ENCODE measurements around the gene PANK4.
A peak's percentile ranks its signal among the peaks of the same experiment; 100 is the strongest.

PANK4 gene

DNA sequence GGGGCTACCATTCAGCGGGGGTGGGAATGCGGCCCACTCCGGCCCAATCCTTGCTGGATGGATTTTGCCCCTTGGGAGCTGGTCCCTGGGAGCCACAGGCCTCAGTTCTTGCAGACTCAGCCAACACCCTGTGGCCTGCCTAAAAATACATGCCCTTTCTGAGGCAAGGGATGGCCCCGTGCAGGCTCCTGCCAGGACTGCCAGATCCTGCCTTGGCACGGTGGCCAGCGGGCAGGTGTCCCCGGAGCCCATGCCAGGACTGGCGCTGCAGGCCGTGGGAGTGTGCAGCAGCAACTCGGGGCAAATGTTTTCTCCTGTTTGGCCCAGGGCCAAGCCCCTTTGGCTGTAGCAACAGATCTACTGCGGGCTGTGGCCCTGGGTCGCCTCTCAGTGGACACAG is 1.6 kb upstream of the PANK4 start:
- DNase-seq: no peak

DNA sequence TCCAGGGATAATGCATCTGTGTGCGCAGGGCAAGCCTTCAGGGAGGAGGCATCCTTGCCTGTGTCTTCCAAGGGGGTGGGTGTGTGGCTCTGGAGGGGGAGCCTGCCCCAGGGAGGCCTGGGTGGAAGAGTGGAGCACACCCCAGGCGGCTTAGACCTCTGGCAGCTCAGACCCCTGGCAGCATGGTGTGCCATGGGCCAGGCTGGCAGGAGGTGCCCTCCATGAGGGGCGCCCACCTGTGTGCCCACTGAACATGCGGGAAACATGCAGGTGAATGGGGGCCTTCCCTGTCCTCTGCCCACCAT is 1.1 kb upstream of the PANK4 start:
- DNase-seq: no peak

DNA sequence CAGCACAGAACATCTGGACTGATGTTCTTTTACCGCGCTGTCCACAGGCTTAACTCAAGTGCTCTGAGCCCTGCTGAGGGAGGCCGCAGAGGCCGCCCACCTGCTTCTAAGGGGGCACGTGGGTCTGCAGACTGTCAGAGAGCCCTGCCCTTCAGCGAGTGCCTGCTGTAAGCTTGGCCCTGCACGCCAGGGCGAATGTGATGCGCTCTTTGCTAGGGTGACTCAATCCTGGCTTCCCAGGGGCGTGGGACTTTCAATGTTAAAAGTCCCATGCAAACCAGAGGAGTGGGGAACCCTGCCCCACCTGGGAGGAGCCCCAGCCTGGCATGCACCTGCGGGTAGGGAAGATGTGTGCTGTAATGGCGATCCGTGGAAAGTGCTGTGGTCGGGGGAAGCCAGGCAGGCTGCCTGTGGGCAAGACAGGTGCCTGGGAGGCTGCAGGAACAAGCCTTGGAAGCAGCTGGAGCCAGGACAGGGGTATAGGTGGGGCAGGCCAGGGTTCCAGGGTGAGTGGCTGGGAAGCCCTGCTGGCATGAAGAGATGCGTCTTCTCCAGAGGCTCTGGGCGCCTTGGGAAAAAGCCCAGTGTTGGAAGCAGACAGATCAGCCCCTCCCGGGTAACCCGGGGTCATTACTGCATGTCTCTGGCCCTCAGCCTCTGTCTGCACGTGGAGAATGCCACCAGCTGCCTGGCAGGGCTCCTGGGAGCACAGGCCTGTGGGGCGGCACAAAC is 594 bp upstream of the PANK4 start:
- DNase-seq: peak; percentile 78

DNA sequence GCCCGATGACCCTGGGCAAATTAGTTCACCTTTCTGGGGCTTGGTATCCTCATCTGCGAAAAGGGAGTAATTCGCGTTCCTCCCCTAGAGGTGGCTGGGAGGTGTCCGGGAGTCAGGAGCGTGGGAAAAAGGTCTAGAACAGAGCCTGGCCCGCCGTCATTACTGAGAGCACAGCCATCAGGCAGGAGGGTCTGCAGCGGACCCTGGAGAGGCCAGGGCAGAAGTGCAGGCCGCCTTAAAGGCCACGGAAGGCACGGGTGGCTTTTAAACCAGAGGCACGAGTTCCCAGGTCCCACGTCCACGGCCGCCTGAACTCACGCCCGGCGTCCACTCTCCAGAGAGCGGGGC is 850 bp downstream of the PANK4 start:
- no peak for DNase-seq

DNA sequence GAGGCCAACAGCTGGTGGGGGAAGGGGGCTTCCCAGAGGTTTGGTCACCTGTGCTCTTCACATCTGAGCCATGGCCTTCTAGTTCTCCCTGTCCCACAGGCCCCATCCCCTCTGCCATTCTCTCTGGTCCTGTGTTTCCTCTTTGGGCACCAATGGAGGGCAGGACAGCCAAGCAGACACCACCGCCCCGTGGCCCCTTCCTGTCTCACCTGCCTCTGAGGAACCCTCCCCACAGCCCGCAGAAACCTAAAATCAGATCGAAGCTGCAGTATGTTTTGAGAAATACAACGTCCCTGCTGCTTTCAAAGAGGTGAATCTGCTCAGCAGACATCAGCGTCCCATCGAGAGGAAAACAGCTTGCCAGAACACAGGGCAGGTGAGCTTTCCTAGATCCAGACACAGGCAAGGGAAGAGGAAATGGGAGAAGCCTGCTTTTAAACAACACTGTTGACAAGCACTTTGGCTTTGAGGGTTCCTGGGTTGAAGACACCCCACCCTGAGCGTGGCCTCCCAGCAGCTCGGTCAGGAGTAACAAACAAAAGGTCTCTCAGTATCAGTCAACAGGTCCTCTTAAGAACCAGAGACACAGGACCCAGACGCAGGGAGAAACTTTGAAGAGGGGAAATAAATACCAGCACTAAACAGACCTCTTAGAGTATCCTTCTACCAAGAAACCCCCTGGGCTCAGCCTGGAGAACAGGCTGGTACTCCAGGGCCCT is 2.3 kb downstream of the PANK4 start:
- peak; percentile 58 for DNase-seq

DNA sequence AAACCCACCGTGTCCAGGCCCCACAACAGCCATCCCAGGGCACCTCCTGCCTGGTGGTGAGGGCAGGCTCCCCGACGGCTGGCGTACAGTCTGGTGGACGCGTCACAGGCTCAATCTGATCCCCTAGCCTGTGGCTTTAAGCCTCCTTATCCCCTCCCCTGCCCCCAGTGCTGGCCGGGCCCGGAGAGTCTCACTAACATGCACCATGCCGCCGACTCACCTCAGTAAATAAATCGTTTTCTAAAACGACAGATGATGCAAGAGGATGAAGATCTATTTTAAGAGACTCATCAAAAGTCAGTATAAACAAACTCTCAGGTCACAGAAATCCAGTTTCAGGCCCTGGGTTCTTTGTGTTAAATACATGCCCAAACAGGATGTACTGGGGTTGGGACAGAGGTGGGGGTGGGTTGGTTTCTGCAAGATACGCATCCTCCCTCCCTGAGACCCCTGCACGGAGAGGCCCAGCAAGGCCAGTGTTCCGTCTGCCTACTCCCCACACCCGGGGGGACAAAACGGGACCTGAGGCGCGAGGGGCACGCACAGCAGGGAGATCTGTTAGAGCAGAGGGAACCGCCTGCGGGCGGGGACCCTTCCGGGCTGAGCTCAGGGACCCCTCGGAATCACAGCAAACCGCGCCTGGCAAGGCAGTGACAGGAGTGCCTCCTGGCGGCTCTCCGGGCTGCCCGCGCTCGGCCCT is 3.1 kb downstream of the PANK4 start:
- DNase-seq: peak; percentile 59

DNA sequence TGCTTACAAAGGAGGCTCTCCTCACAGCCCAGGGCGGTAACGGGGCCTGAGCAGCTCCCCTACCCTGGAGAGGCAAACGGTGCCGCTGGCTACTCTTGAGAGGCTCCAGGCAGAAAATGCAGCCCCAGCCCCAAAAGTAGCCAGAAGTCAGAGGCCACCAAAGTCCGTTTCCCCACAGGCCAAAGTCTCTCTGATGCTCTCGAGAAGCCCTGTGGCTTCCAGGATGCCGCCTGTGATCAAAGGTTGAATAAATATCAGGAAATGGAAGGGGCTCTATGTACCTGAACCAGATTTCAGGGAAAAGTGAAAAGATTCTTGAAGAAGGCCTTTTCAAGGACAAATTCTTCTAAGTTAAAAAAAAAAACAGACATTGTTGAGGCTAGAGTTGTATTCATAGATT is 4.2 kb downstream of the PANK4 start:
- no peak for DNase-seq

DNA sequence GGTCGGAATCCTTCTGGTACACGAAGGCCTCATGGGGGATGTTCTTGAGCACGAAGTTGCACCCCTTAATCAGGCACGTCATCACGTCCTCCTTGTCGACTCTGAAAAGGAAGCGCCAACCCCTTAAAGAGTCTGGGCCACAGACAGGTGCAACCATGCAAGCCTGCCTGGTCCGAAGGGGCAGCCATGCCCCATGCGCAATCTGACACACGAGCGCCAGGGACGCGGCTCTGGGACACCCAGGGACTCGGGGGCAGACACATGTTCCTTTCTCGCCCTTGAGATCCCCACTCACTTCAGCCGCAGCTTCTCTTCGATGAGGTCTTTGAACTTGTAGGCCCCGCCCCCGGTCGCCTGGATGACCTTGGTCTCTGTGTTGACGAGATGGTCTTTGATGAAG is 5.6 kb downstream of the PANK4 start:
- DNase-seq: no peak

DNA sequence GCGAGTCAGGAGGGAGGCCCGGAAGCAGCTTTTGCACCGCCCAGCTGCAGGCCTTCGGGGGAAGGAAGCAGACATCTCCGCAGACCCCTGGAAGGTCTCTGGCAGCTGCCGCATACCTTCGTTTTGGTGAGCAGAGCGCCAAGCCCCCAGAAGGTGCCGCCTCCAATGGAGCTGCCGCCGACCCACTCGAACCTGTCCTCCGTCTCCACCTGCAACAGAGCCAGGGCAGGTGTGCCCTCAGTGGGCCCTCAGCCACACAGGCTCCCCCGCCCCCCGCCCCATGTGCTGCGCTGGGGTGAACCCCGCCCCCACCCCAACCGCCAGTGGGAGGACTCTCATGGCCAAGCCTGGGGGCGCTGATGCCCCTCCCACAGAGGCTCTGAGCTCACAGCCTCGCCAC is 6.2 kb downstream of the PANK4 start:
- no peak for DNase-seq

DNA sequence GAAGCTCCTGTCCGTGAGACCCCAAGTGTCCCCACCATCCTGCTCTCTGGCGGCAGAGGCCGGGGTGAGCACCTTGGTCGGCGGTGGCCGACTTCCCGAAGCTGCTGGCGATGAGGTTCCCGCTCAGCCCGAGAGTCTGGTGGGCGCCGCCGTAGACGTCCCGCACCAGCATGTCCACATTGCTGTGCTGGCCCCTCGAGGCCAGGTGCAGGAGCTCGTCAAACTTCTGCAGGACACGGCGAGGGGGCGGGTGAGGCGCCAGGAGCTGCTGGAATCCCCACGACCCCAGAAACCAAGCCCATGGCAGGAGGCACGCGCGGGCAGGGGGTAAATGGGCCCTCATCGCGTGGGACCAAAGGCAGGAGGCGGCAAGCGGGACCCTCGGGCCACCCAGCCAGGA is 6.7 kb downstream of the PANK4 start:
- no peak for DNase-seq

DNA sequence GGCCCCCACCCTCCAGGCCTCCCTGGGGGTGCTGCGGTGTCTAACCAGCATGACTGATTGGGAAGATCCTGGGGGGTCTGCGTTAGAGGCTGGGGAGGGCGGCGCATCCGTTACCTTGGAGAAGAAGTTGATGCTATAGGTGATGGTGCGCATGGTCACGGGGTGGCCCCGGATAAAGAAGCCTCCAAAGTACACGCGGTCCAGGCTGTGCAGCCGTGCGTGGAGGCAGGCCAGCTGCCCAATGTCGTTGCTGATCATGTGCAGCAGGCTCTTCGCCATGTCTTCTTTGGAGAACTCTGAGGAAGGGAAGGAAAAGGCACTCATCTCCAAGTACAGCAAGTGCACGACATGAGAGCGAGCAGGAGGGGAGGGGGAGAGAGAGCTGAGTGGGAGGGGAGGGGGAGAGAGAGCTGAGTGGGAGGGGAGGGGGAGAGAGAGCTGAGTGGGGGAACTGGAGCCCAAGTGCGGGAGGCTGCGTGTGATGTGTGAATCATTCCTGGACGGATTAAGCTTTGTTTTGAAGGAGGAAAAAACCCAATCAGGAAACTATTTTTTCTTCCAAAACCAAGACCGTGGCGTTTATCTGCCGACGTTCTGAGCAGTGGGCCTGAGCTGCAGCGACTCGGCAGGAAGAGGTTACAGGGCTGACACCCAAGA is 7.2 kb downstream of the PANK4 start:
- no peak for DNase-seq

DNA sequence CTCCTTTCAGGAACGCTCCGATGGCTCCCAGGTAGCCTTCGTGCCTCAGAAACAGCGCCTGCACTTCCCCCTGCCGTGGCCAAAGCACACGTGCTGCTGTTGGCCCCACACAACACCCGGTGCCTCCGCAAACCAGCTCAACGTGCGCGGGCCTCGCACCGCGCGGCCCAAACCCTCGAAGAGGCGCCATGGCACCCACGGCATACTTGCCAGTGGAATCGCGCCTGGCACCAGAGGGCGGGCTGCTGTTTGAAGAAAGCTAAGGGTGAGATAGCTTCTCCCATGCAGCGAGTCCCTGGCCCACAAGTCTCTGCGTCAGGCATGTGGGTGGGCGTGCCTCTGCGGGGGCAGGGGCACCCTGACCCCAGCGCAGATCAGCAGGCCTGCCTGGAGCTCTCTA is 7.9 kb downstream of the PANK4 start:
- DNase-seq: no peak

DNA sequence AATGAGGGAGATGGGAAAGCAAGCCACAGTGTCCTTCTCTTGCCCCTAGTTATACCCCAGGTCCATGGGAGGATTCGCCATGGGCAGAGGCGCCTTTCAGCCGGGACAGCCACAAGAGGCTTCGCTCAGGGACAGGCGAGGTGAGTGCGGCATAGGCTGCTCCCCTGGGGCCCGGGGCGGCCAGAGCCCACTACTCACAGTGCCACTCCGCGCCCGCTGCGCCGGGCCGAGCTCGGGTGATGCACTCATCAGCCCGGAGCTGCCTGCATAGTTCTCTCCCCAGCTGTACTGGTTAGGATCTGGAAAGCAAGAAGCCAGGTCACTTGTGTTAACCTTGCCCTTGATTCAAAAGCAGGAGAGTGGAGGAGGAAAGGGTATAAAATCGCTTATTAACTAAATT is 8.4 kb downstream of the PANK4 start:
- DNase-seq: no peak

DNA sequence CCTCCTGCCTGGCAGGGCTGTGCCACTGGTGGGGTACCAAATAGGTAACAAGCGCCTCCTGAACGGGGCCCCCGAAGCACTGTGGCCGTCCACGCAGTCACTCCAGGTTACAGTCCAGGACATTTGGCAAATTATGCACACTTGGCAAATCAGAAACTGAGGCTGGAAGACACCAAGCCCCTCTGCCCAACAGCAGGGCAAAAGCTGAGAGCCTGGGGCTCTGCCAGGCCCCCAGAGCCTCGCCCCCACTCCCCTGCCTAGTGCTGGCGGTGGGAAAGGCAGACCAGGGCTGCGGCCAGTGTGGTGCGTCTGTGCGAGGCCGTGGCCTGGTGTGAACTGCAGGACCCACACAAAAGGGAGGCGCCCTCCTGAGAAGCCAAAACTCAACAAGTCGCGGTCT is 9.4 kb downstream of the PANK4 start:
- DNase-seq: no peak

DNA sequence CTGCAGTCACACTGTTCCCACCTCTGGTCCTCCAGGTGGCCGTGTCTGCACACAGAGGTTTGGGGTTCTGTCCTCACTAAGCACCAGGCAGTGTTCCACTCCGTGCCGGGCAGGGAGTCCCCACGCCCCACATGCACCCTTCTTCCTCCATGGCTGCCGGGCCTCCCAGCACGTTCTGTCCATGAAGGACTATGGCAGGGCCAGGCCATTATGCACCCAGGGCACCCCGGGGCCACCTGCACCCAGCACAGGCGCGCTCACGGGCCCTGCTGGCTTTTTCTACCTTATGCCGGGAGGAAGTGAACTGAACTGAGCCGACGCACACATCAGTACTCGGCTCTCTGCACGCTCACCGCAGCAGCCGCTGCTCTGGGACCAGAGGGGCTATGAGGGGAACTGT is 10.3 kb downstream of the PANK4 start:
- DNase-seq: no peak

DNA sequence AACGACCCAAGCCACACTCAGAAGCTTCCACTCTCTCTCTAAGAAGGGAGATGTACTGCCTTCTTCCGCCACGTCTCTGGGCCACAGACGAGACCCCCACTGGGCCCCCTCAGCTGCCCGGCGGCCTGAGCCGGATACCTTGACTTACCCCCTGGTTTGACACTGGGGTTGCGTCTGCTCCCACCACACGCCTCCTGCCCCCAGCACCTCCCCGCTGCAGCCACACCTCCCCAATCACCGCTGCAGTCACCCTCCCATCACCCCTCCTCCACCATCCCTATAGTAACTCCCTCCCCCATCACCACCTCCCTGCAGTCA is 10.7 kb downstream of the PANK4 start:
- no peak for DNase-seq

DNA sequence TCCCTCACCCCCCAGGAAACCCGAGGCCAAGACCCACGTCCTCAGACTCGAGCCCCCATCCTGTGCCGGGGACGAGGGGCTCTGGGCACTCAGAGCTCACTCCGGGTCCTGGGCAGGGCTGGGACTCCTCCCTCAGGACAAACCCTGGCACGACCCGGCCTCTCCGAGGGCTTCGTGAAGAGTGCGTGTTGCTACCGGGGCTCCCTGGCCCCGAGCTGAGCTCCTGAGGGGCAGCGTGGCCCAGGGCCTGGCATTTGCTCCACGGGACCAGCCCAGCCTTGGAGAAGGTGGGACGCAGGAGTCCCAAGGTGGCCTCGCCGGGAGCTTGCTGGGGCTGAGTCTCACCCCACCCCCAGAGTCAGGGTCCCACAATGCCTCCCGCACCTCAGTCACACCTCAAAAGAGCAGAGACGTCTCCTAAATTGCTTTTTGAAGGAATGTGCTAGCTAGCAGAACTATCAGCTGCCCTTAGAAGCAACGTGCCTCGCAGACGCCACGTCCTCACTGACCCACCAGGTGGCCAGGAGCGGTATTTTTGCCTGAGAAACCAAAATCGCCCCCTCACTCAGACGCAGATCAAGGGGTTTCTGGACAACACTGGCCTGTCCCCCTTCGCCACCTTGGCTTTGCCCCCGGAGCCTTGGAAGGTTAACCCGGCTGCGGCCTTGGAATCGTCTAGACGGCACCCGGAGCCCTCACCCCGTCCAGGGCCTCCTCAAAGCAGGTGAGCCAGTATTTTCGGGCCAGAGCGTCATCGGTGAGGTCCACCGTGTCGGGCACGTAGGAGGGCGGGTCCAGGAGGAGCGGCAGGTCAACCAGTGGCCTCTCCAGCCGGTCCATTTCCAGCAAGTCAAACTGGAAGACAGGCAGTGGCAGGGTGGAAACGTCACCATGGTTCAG is 11.3 kb downstream of the PANK4 start:
- DNase-seq: no peak

DNA sequence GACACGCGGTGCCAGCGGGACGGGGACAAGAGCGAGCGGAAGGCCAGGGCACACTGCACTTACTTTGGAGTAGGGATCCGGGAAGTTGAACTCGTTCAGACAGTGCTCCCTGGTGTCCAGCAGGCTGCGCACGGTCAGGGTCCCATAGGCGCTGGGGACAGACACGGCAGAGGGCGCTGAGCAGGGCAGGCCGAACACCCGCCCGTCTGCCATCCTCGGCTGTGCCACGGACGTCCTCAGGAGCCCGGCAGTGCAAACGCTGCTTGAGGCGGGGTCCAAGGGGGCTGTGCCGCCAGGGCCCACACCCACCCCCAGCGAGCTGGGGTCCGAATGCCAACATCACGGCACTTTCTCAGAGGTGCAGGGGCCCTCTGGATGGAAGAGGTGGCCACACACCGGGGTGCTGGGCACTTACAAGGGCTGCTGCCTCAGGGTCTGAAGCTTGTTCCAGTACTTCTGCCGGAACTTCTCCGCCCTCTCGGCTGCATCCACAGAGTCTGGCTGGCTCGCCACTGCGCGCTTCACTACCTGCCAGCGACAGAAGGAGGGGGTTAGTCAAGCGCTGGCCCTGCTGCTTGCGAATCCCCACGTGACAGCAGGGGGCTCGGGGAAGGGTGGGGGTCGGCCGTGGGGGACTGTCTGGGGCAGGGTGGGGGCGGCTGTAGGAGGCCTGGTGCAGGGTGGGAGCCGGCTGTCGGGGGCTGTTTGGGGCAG is 12.3 kb downstream of the PANK4 start:
- no peak for DNase-seq

DNA sequence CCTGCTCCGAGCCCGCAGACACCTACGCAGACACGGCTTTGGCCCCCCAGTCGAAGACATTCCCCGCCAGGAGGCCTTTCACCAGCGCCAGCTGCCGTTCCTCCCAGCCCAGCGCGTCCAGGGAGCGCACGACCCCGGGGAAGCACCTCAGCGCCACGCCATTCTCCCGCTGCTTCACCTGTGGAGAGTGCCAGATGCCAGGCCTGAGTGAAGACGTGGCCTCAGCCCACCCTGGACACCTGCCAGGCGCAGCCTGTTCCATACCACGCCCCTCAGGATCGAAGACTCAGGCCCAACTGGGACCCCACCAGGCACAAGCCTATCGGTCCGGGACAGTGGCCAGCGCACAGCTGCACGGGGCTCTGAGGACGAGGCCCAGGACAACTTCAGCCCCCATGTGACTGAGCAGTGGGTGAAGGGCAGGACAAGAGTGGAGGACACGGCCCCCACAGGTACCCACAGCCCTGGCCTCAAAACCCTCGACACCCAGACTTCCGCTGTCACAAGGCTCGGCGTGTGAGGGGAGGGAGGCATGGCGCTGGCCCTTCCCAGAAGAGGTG is 13.5 kb downstream of the PANK4 start:
- no peak for DNase-seq

DNA sequence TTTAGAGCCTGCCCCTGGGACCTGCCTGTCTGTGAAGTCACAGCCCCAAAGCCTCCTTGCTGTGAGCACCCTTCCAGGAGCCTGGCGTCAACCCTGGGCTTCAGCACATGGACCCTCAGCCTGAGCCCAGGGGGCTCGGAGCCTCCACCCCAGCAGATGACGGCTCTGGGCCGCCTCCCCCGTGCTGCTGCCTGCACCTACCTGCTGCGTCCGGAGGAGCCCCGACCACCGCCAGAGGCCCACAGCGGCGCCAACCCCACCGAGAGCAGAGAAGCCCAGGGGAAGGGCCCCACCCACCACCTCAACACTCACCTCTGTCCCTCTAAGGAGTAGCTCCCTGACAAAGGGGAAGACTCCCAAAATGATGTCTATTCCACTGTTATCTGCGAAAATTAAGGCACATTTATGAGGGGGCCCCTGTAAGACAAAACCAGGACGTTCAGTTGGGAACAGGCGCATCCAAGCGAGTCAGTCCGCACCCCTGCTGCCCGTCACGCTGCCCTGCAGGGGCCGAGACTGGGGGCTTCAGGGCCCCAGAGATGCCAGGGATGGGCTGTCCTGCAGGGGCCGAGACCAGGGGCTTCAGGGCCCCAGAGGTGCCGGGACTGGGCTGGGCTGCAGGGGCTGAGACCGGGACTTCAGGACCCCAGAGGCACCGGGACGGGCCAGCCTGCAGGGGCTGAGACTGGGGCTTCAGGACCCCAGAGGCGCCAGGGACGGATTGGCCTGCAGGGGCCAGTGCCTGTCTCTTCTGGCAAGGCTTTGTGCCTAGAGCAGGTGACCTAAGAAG is 15.8 kb downstream of the PANK4 start:
- no peak for DNase-seq

DNA sequence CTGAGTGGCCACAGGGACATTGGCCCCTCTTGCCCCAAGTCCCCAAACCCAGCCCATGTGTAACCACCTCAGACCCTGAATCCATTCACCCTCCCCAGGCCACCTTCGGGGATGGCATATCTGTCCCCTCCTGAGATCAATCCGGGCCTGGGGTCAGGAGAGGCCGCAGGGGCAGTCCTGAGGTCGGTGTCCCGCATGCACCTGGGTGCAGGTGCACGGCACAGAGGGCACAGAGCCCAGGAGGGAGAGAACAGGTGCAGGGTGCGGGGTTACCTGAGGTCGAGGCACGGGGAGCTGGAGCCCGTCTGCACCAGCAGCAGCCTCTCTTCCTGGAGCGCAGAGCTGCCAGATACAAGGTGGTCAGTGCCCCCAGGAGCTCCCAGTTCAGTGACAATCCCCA is 16.8 kb downstream of the PANK4 start:
- no peak for DNase-seq
